GM19467 (cell line): ENCODE data around the gene HS3ST3B1.

Experiments
- ATAC-seq: cut with Tn5 transposase; IDR thresholded peaks from one replicate; pipeline ENCODE4 v1.9.1; 2021; ENCODE audit warnings: mild to moderate bottlenecking, moderate library complexity; ENCODE audit not compliant: unreplicated experiment

HS3ST3B1 gene

GRCh38 chr17:14398766-14399165, 97.9 kb downstream of the HS3ST3B1 start:
- ATAC-seq = no peak
